Medulla oblongata (tissue), 1 donor: ENCODE measurements around the gene EFHB.
"Not testable (repeated sequence)": the region's sequence is repeated elsewhere in the genome, so short reads cannot be mapped to it uniquely, and the experiment has no call there.

Experiments
- DNase-seq: peaks from one replicate; pipeline ENCODE4 v3.0.0-alpha.2; 2015; ENCODE audit errors: extremely low spot score

The EFHB gene, protein sequence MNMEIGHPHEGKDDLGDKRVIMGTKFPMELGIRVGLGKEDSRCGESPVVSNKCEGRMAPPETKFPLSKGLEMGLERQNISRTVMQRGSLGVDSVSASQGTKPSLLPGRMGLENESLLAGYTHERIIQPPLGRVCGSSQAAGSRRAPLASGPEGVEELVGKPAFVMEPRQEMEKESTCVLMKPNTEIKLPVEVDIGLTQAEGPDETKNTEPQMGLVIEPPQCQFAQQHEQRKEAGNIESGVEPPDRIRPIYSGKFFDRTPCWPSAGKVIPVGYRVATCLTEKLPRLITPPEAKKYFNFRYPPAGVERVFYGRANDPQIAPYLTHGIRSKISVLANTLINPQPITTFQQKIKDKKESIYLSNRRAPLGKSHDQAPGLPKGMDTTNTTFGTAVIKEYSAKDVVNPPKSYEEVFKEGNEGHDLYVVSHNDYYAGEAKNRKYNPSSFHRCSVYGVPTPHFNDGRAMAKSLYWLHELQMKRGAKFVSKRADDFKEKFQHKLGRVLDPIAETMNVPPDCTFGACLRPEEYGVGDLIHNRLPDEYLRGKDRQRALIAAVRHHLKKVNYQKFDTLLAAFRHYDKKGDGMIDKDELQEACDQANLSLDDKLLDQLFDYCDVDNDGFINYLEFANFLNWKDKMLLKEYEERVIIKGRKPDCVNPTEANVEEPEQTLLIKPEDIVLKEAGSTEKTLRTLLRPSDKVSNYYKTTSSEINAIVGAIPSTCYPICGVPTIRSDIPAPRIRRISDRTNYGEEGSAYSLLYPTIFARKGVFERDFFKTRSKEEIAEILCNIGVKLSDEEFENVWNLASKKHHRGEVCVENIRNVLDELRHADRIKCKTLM

GRCh38 chr3:19934098-19934566 is at the start of gene EFHB:
EFHB (minus strand) TSS chr3:19934217; CDS start chr3:19934018, 199 bp downstream.
- DNase-seq: no peak

DNA sequence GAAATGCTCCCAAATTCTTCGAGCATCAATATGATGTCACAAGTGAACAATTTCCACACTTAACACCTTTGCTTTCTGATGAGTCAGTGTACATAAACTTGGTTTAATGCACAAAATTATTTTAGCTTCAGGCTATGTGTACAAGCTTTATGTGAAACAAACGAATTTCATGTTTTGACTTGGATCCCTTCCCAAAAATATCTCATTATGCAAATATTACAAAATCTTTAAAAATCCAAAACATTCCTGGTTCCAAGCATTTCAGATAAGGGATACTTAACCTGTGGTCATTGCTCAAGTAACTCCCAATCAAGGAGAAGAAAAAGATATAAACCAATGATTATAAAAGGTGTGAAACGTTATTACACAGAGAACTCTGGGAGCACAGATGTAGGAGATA is 38.0 kb upstream of the EFHB start:
- no peak for DNase-seq

DNA sequence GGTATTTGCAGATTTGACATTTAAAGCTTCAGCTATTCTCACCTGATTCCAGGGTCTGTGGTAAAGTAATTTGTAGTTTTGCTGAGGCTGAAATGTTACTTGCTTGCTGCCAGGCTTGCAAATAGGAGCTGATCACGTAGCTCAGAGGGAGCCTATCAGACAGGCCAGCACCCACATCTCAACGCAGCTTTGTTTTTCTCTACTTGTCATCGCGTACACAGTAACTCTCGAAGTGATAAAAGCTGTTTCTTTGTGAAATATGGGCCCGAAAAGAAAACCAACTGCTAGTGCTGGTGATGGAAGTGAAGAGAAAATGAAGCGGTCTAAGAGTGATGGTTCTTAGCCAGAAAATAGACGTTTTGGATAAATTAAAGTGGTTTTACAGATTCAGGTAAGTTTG is 36.3 kb upstream of the EFHB start:
- DNase-seq: no peak

GRCh38 chr3:19967812-19968211 is 33.8 kb upstream of the EFHB start:
- DNase-seq: no peak

DNA sequence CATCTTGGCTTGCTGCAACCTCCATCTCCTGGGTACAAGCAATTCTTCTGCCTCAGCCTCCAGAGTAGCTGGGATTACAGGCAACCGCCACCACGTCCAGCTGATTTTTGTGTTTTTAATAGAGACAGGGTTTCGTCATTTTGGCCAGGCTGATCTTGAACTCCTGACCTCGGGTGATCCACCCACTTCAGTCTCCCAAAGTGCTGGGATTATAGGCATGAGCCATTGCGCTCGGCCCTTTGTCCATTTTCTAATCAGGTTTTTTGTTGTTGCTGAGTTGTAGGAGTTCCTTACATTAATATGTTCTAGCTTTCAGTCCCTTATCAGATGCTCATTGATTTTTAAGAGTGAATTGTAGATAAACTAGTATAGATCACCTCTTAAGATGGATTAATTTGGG is 33.2 kb upstream of the EFHB start:
- no peak for DNase-seq

DNA sequence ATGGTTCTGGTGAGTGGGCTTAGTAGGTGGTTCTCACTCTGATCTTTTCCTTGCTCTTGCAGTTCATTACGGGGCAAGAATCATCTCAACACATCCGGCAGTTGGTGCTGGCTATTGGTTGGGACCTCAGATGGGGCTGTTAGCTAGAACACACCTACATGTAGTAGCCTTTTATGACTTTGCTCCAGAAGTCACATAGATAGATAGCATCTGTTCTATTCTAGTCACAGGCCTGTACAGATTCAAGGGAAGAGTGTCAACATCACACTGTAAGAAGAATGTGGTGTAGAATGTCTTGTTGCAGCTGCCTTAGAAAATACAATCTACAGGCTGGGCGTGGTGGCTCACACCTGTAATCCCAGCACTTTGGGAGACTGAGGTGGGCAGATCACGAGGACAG is 27.9 kb upstream of the EFHB start:
- DNase-seq: no peak

DNA sequence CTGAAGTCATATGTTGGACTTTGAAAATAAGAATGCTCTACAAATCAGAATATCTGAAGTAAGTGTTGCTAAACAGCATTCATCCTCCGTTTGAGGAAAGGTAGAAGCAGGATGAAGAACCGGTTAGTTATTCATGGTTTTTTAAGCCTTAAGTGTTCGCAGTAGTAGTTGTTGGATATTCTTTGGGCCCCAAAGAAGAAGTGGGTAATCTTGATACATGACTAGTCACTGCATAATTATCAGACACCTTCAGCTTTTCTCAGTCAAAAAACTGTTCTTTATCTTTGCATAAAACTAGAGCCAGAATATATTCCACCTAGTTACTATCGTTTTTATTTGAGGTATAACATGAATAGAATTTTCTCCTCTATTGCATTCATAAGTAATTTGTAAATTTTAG is 26.7 kb upstream of the EFHB start:
- DNase-seq: no peak

- no peak for DNase-seq
These were observed 25.5 kb upstream of the EFHB start for GRCh38 chr3:19959505-19959904.

DNA sequence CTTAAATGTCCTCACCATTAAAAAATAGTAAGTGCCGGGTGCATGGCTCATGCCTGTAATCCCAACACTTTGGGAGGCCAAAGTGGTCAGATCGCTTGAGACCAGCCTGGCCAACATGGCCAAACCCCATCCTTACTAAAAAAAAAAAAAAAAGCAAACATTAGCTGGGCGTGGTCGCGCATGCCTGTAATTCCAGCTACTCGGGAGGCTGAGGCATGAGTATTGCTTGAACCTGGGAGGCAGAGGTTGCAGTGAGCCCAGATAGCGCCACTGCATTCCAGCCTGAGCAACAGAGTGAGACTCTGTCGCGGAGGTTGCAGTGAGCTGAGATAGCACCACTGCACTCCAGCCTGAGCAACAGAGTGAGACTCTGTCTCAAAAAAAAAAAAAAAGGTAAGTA is 23.3 kb upstream of the EFHB start:
- DNase-seq: not testable (repeated sequence)

GRCh38 chr3:19954676-19955075 is 20.7 kb upstream of the EFHB start:
- no peak for DNase-seq

GRCh38 chr3:19950316-19950715 is 16.3 kb upstream of the EFHB start:
- DNase-seq: no peak

DNA sequence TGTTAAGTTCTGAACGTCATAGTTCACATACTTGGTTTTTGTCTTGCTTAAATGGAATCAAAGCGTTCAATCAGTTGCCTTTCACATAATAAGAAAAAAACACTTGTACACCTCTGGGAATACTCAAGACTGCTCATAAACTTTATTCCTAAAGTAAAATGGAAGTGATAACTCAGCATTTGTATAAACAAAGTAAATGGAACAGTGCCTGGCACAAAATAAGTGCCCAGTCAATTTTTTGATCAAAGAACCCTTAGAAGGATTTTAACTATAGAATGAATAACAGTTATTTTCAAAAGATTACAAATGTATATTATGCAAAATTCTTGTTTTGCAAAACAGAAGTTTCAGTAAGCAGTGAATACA is 14.2 kb upstream of the EFHB start:
- DNase-seq: no peak

GRCh38 chr3:19947549-19948225 is 13.7 kb upstream of the EFHB start:
- DNase-seq: peak; percentile 45

DNA sequence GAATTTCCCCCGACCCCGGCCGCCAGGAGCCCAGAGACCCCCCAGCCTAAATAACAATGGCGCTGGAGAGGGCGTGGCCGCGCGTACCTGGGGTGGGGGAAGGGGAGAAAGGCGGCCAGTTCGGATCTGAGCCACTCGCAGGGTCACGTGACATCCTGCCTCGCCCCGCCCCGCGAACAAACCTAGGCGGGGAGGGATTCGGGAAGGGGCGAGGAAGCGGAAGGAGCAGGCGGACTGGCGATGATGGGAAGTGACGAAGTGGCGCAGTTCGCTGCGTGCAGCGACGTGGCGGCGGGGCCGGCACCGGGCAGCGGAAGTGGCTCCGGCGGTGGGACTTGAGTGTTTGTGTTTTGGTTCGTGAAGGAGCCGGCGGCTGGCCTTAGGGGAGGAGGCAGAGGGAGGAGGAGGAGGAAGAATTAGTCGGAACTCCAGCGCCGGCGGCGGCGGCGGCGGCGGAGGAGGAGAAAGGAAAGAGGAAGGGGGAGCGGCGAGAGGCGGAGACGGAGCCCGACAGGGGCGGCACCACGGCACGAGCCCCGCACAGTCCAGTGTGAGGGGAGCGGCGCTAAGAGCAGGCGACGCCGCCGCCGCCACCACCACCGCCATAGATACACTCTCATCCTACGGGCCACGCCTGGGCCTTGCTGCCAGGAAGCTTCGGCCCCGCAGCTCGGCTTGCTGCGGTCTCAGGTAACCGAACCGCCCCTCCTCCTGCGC is 13.0 kb upstream of the EFHB start, which contains the start of gene RAB5A:
RAB5A (plus strand) TSS at position 266 of the 717 bp plus-strand sequence. CDS start 3,802 bp downstream, outside the sequence.
- DNase-seq: peak; percentile 99

DNA sequence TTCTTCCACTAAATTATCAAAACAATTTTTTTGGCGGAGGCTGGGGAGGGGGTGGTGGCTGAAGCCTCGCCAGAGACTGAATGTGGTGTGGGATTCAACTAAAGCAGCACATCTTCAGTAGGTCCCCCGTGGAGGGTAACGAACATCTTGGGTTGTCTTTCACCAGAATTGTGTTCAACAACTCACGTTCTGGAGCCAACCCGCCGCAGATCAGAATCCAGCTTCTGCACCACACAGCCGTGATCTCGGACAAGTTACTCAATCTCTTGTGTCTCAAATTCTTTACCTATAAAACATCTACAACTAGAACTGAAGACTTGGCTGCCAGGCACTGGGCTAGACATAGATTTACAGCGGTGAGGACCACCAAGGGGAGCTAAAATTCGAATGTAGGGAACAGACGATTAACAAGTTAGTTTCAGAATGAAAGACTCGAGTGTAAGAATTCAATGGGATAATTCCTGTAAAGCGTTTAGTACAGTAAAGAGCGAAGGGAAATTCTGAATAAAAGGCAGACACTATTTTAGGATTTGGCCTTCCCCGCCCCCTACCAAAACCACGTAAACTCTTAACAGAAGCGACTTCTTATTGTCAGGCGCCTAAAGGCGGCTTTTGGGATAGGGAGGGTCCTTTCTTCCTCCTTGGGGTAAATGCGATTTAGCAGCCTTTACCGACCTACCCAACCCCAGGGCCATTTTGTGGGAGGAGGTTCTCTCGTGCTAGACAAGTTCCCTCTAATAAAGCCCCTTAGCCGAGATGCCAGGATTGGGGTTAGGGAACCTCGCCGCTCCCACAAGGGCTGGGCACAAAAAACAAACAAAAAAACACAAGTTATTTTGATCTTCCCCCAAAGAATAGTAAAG is 12.2 kb upstream of the EFHB start:
- DNase-seq: peak; percentile 53

DNA sequence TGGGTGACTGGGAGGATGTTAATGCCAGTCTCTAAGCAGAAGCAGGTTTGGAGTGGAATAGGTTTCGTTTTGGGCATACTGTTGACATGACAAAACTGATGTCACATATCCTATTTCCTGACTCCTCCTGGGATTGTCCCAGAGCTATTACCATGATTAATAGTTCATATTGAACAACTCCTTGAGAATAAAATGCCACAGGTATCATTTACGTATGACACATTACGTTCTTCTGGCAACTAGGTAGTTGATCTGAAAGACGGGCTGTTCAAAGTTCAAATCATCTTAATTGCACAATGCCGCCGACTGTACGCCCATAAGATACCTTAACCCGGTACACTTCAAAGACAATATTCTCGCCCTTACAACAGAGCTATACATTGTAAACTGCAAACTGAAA is 11.5 kb upstream of the EFHB start:
- no peak for DNase-seq

- DNase-seq: no peak
These were observed 6.6 kb upstream of the EFHB start for GRCh38 chr3:19940643-19941042.

DNA sequence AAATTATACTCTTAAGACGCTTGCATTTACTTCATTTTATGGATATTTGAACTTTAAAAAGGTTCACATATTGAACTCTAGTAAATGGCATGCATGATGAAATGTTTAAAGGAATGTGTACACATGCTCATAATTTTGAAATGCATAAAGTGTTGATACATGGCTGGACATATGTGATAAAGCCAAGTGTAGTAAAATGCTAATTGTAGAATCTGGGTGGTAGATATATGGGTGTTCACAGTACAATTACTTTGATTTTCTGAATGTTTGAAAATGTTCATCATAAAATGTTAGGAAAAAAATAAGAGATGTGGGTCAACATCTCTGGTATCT is 4.2 kb upstream of the EFHB start:
- DNase-seq: no peak

DNA sequence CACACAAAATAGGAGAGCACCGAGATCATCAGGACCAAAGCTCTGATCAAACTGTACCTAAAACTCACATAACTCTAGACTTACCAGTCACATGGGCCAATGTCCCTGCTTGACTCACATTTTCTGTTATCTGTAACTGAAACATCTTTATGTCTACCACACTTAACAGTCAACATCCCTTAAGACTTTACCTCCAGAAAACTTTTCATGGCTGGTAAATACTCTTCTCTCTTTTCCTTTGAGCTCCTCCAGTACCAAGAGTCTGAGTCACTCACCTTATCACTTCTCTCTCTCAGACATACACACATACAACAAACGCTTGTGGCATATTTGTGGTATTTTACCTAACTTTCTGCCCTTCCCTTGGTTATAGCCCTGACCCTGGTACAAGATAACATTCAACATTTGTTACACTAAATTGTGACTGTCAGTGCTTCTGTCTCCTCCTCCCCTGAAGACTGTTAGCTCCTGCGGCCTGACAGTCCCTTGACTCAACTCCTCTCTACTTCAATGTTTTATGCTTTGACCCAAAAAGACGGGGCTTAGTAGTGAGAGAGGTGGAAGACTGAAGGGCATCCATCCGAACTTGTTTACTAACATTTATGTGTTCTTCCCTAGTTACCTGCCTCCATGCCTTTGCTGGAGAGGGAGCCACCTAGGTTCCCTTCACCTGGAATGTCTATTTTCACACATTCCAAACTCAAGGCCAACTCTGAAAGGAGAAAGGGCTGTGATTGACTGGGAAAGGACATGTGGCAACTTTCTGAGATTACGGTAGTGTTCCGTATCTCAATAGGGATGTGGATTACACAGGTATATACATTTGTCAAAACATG is 3.7 kb upstream of the EFHB start:
- DNase-seq: no peak

GRCh38 chr3:19932422-19932821 is 1.6 kb downstream of the EFHB start:
- no peak for DNase-seq
